HepG2 (cell line): Measurements from ENCODE around the gene NECAB2. TPM values are rescaled to one million over a fixed set of nuclear protein-coding genes. Genes with fewer than 3 reads are reported as not detected.
A peak's percentile ranks its signal among the peaks of the same experiment; 100 is the strongest.

Experiments
- ATF1 ChIP-seq: IDR thresholded peaks from 2 replicates; pipeline ENCODE4 v1.6.1; 2016; ENCODE audit warnings: mild to moderate bottlenecking, control low read depth
- BRF2 ChIP-seq: sonication (generic); formaldehyde crosslinking; IDR thresholded peaks from 2 replicates; pipeline ENCODE4 v1.8.1; 2022; ENCODE audit warnings: mild to moderate bottlenecking, missing genetic modification reagents
- GLI4 ChIP-seq: sonication (generic); formaldehyde crosslinking; IDR thresholded peaks from 2 replicates; pipeline ENCODE4 v1.5.1; 2020; ENCODE audit warnings: missing genetic modification reagents, mild to moderate bottlenecking, moderate library complexity, borderline replicate concordance
- HMG20B ChIP-seq: conservative IDR thresholded peaks from 2 replicates; pipeline ENCODE4 v1.6.1; 2016; ENCODE audit warnings: missing genetic modification reagents, missing compliant biosample characterization
- PHB2 ChIP-seq: fragments of 450-650 bp; IDR thresholded peaks from 2 replicates; pipeline ENCODE4 v1.6.1; 2018; ENCODE audit not compliant: partially characterized antibody
- SETDB1 ChIP-seq: sonication (generic); formaldehyde crosslinking; IDR thresholded peaks from 2 replicates; pipeline ENCODE4 v1.5.1; 2020; ENCODE audit warnings: missing genetic modification reagents, mild to moderate bottlenecking, borderline replicate concordance
- SNAPC4 ChIP-seq: sonication (generic); formaldehyde crosslinking; IDR thresholded peaks from 2 replicates; pipeline ENCODE4 v1.4.0; 2020; ENCODE audit warnings: mild to moderate bottlenecking, missing genetic modification reagents
- SSRP1 ChIP-seq: IDR thresholded peaks from 2 replicates; pipeline ENCODE4 v1.6.1; 2016; ENCODE audit warnings: control low read depth
- TOE1 ChIP-seq: sonication (generic); formaldehyde crosslinking; IDR thresholded peaks from 2 replicates; pipeline ENCODE4 v1.4.0; 2020; ENCODE audit warnings: mild to moderate bottlenecking, missing genetic modification reagents
- ZIK1 ChIP-seq: sonication (generic); formaldehyde crosslinking; IDR thresholded peaks from 2 replicates; pipeline ENCODE4 v1.5.0; 2020; ENCODE audit warnings: mild to moderate bottlenecking, low read depth, missing genetic modification reagents, borderline replicate concordance
- ZNF274 ChIP-seq: sonication (generic); formaldehyde crosslinking; IDR thresholded peaks from 2 replicates; pipeline ENCODE4 v1.5.1; 2020; ENCODE audit warnings: mild to moderate bottlenecking, missing genetic modification reagents
- ZNF280B ChIP-seq: sonication (generic); formaldehyde crosslinking; IDR thresholded peaks from 2 replicates; pipeline ENCODE4 v1.5.0; 2020; ENCODE audit warnings: missing genetic modification reagents, mild to moderate bottlenecking, borderline replicate concordance
- ZNF430 ChIP-seq: sonication (generic); formaldehyde crosslinking; IDR thresholded peaks from 2 replicates; pipeline ENCODE4 v1.9.0; 2021; ENCODE audit warnings: mild to moderate bottlenecking, missing genetic modification reagents
- ZNF614 ChIP-seq: IDR thresholded peaks from 2 replicates; pipeline ENCODE4 v1.6.1; 2018; ENCODE audit warnings: missing biosample characterization, missing genetic modification reagents, inconsistent platforms, borderline replicate concordance
- ZNF766 ChIP-seq: sonication (generic); formaldehyde crosslinking; IDR thresholded peaks from 2 replicates; pipeline ENCODE4 v1.5.0; 2020; ENCODE audit warnings: missing genetic modification reagents, borderline replicate concordance
- ZNF780A ChIP-seq: sonication (generic); formaldehyde crosslinking; IDR thresholded peaks from 2 replicates; pipeline ENCODE4 v1.8.0; 2022; ENCODE audit warnings: mild to moderate bottlenecking, missing genetic modification reagents, moderate library complexity
- ZNF891 ChIP-seq: sonication (generic); formaldehyde crosslinking; IDR thresholded peaks from 2 replicates; pipeline ENCODE4 v1.5.0; 2020; ENCODE audit warnings: mild to moderate bottlenecking, missing genetic modification reagents
- polyA plus RNA-seq, 8 experiments: library from polyadenylated mRNA; depleted of rRNA in 3 of 8; stranded (reverse) in 7 of 8; unstranded in 1 of 8; fragments of >200 nt; fragmentation: Illumina TruSeq in 4 of 8; extraction: Trizol in 4 of 8; gene quantifications; 2 replicates each; pipeline versions ENCODE4 v1.2.1 to v1.2.3, GENCODE V29; 2011 to 2016; ENCODE audit warnings: low read depth in 4 of 8, missing spikeins in 1 of 8, mixed read lengths in 1 of 8; ENCODE audit not compliant: insufficient read depth in 1 of 8
- total RNA-seq, 5 experiments: library from RNA; depleted of rRNA; stranded (reverse); fragments of >200 nt; fragmentation: Illumina TruSeq; extraction: Trizol; gene quantifications; 2 replicates each; pipeline ENCODE4 v1.2.3, GENCODE V29; 2016; ENCODE audit warnings: low read depth in 1 of 5
- TF ChIP-seq, protein P1 (sequence below): sonication (generic); formaldehyde crosslinking; IDR thresholded peaks from 2 replicates; pipeline ENCODE4 v1.4.0; 2020; ENCODE audit warnings: missing genetic modification reagents
- TF ChIP-seq, protein P2 (sequence below), 2 experiments: sonication (generic) in 1 of 2; formaldehyde crosslinking in 1 of 2; IDR thresholded peaks; 2 replicates each; pipeline versions ENCODE4 v1.4.0 to v1.6.1; 2018 to 2020; ENCODE audit warnings: missing genetic modification reagents in 2 of 2, borderline replicate concordance in 1 of 2, low read depth in 1 of 2, mild to moderate bottlenecking in 1 of 2, missing biosample characterization in 1 of 2

NECAB2 gene
- total and polyA plus RNA-seq, 2 of the 13 experiments (the other 11 are each of a cell fraction or from before 2014, with no cell fraction given), result 0.21 to 0.49 TPM

DNA sequence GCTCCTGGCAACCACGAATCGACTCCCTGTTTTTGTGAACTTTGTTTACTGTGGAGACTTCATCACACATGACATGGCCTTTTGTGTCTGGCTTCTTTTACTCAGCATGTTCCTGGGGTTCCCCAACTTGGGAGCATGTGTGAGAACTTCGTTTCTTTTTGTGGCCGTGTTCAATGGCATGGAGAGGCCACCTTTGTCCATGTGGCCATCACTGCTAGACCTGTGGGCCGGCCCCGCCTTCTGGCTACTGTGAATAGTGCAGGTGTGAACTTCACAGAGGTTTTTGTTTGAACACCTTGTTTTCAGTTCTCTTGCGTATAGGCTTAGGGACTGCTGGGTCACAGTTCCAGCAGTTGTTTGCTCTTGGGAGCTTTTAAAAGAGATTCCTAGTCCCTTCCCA, 80.2 kb downstream of the NECAB2 start (continued):
- no peak for TF ChIP-seq SNAPC4
- TF ChIP-seq BRF2 (CRISPR knock-in tag), result no peak
- TF ChIP-seq ATF1 (CRISPR knock-in tag), result no peak
- no peak for TF ChIP-seq PHB2
- no peak for TF ChIP-seq TOE1 (CRISPR knock-in tag)
- no peak for TF ChIP-seq ZNF280B
- TF ChIP-seq, protein P1, sequence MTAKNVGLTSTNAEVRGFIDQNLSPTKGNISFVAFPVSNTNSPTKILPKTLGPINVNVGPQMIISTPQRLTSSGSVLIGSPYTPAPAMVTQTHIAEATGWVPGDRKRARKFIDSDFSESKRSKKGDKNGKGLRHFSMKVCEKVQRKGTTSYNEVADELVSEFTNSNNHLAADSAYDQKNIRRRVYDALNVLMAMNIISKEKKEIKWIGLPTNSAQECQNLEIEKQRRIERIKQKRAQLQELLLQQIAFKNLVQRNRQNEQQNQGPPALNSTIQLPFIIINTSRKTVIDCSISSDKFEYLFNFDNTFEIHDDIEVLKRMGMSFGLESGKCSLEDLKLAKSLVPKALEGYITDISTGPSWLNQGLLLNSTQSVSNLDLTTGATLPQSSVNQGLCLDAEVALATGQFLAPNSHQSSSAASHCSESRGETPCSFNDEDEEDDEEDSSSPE (CRISPR knock-in tag), result no peak
- TF ChIP-seq ZNF766, result no peak
- TF ChIP-seq, protein P2, sequence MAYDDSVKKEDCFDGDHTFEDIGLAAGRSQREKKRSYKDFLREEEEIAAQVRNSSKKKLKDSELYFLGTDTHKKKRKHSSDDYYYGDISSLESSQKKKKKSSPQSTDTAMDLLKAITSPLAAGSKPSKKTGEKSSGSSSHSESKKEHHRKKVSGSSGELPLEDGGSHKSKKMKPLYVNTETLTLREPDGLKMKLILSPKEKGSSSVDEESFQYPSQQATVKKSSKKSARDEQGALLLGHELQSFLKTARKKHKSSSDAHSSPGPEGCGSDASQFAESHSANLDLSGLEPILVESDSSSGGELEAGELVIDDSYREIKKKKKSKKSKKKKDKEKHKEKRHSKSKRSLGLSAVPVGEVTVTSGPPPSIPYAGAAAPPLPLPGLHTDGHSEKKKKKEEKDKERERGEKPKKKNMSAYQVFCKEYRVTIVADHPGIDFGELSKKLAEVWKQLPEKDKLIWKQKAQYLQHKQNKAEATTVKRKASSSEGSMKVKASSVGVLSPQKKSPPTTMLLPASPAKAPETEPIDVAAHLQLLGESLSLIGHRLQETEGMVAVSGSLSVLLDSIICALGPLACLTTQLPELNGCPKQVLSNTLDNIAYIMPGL (CRISPR knock-in tag; IDR thresholded peaks at IDR 0.05; ENCODE audit: borderline replicate concordance in 1 of 2, low read depth in 1 of 2), result 0 out of 4 replicates have a peak, but pooled peaks of 1 of the 2 experiments have one; percentile 13
- TF ChIP-seq HMG20B (CRISPR knock-in tag), result 0 out of 2 replicates have a peak, but pooled peaks have one; percentile 35
- no peak for TF ChIP-seq ZIK1 (CRISPR knock-in tag)
- TF ChIP-seq ZNF430, result no peak
- TF ChIP-seq GLI4 (CRISPR knock-in tag), result no peak
- TF ChIP-seq ZNF891 (CRISPR knock-in tag), result no peak
- TF ChIP-seq SETDB1, result no peak
- TF ChIP-seq SSRP1 (CRISPR knock-in tag), result no peak
- no peak for TF ChIP-seq ZNF780A (CRISPR knock-in tag)
- no peak for TF ChIP-seq ZNF274 (CRISPR knock-in tag)
- TF ChIP-seq ZNF614 (CRISPR knock-in tag), result peak; percentile 47; the same call in 1 of the 2 replicates
